ENCODE results near the gene AHSA1.

AHSA1 gene

GRCh38 chr14:77489041-77489440 lies 31.1 kb downstream of the AHSA1 start:
- H3K4me3 ChIP-seq (ENCODE audit: insufficient read depth, low read depth, low read length) = no peak overlapping the region
- no peaks in the 10 kb centered on the region for H3K4me1 ChIP-seq (ENCODE audit: control insufficient read depth, insufficient read depth, low read length)
- no peaks in the 10 kb centered on the region for H3K36me3 ChIP-seq (ENCODE audit: control insufficient read depth, insufficient read depth, low read length)
- no peak overlapping the region for H3K27ac ChIP-seq (ENCODE audit: insufficient read depth, low read depth, low read length, poor library complexity, severe bottlenecking)
- 91 to 92% methylated on average over 6 of the region's 6 CpGs for WGBS, 2 experiments
- H3K27me3 ChIP-seq (ENCODE audit: control insufficient read depth, insufficient read depth, low read length, poor library complexity, severe bottlenecking) = no peaks in the 10 kb centered on the region
- no peaks in the 10 kb centered on the region for H3K9me3 ChIP-seq (ENCODE audit: control insufficient read depth, low read length)

DNA sequence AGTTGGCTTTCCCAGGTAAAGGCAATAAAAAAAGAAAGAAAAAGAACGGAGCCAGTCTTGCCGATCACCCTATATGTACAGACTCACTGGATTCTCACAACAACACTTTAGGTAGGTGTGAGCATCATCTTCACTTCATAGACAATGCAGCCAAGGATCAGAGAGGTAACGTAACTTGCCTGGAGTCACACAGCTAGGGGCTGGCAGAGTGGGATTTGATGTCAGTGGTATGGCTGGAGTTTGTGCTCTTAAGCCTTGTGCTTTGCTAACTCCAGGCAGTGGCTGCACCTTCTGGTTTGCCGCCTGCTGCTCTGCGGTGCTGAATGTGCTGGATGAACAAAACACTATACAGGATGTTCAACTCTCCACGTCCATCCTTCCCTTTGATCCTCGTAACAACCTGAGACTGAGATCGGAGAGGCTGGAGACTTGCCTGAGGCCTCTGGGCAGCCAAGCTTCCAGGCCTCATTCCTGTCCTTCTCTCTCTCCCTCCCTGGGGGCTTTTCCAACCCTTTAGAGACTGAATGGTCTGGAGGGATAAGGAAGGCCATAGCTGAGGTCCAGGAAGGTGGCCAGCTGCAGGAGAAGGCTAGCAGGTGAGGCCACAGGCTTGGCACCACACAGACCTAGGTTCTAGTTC lies 32.6 kb downstream of the AHSA1 start:
- WGBS, 2 experiments = 90% methylated on average over 8 of the region's 8 CpGs
- no peaks in the 10 kb centered on the region for H3K36me3 ChIP-seq (ENCODE audit: control insufficient read depth, insufficient read depth, low read length)
- H3K27me3 ChIP-seq (ENCODE audit: control insufficient read depth, insufficient read depth, low read length, poor library complexity, severe bottlenecking) = no peaks in the 10 kb centered on the region
- H3K9me3 ChIP-seq (ENCODE audit: control insufficient read depth, low read length) = no peaks in the 10 kb centered on the region
- H3K4me3 ChIP-seq (ENCODE audit: insufficient read depth, low read depth, low read length) = no peak overlapping the region
- no peaks in the 10 kb centered on the region for H3K4me1 ChIP-seq (ENCODE audit: control insufficient read depth, insufficient read depth, low read length)
- no peak overlapping the region for H3K27ac ChIP-seq (ENCODE audit: insufficient read depth, low read depth, low read length, poor library complexity, severe bottlenecking)

DNA sequence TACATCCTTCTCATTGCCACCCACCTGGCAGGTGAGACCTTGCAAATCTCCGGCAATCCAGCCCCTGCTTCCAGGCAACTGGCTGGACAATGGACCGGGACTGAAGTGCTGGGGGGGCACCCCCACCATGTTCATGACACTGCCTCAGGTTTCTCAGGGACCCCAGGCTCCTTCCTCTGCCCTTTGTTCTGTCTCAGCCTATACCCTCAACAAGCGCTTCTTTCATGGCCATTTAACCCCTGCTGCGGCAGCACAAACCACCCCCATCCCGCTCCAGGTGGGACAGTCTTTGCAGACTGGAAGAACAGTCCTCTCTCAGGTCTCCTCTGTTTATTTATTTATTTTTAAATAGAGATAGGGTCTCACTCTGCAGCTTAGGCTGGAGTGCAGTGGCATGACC lies 33.2 kb downstream of the AHSA1 start:
- Histone ChIP-seq H3K36me3 (ENCODE audit: control insufficient read depth, insufficient read depth, low read length) (no peaks in the 10 kb centered on the region), H3K27me3 (ENCODE audit: control insufficient read depth, insufficient read depth, low read length, poor library complexity, severe bottlenecking) (no peaks in the 10 kb centered on the region), H3K4me1 (ENCODE audit: control insufficient read depth, insufficient read depth, low read length) (no peaks in the 10 kb centered on the region), H3K4me3 (ENCODE audit: insufficient read depth, low read depth, low read length) (no peak overlapping the region), H3K9me3 (ENCODE audit: control insufficient read depth, low read length) (no peaks in the 10 kb centered on the region), H3K27ac (ENCODE audit: insufficient read depth, low read depth, low read length, poor library complexity, severe bottlenecking) (no peak overlapping the region)
- WGBS, 2 experiments = 79 to 89% methylated on average over 5 of the region's 5 CpGs

DNA sequence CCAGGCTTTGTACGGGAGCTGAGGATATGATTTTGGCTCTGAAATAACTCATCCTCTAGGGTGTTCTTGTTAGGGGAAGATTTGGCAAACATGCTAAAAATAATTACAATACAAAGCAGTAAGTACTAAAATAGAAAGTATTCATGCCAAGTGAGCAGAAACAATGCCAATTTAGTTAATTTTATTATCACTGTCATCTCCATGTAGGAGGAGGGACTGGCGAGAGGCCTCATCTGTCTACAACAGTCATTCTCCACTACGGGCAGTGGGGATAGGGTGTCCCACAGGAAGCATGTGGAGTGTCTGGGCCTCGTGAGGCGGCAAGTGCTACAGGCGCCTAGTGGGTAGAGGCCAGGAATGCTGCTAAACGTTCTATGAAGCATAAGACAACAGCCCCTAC lies 37.4 kb downstream of the AHSA1 start:
- peaks cover 4% of the 10 kb centered on the region for H3K4me1 ChIP-seq (ENCODE audit: control insufficient read depth, insufficient read depth, low read length)
- H3K9me3 ChIP-seq (ENCODE audit: control insufficient read depth, low read length) = no peaks in the 10 kb centered on the region
- H3K36me3 ChIP-seq (ENCODE audit: control insufficient read depth, insufficient read depth, low read length) = no peaks in the 10 kb centered on the region
- peaks cover 37% of the 10 kb centered on the region for H3K27me3 ChIP-seq (ENCODE audit: control insufficient read depth, insufficient read depth, low read length, poor library complexity, severe bottlenecking)
- no peak overlapping the region for H3K4me3 ChIP-seq (ENCODE audit: insufficient read depth, low read depth, low read length)
- 91 to 96% methylated on average over 7 of the region's 7 CpGs for WGBS, 2 experiments
- no peak overlapping the region for H3K27ac ChIP-seq (ENCODE audit: insufficient read depth, low read depth, low read length, poor library complexity, severe bottlenecking)

DNA sequence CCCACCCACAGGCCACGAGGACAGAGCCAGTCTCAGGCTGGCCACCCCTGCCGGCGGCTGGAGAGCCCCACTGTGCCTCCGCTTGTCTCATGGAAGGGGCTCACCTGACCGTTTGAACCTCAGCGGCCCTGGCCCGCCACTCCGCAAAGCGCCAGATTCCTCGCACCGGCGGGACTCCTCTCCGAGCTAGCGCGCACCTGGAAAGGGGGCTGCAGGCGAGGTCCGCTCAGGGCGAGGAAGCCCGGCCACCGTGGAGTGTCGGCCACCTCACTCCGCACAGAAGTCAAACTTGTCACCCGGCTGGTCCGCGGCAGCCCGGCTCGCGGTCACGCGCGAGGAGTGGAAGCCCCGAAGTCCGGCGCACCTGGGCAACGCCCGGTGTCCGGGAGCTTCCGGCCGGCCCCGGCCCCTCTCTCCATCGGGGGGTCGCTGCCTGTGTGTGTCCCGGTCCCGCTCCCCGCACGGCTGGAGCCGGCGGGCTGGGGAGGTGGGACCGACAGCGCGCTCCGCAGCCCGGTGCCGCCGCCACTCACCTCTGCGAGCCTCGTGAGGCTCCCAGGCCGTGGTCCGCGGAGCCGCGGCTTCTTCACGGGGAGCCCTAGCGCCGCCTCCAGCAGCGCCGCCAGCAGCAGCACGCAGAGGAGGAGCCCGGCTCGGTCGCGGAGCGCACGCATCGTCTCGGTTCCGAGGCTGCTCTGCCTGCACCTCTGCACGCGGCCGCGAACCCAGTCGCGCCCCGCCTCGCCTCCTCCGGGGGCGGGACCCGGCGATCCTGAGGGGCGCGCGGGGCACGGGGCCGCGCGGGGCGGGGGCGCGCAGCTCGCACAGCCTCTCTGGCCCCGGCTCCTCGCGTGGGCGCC lies 40.5 kb downstream of the AHSA1 start, which contains the start of gene ISM2:
Gene ISM2, minus strand, starts transcription at position 697 of the 860 bp plus-strand sequence. Its CDS starts 23 bp downstream, at position 674.
- Histone ChIP-seq H3K4me1 (ENCODE audit: control insufficient read depth, insufficient read depth, low read length) (peaks cover 4% of the 10 kb centered on the region), H3K4me3 (ENCODE audit: insufficient read depth, low read depth, low read length) (peak within 1 kb of the TSS; percentile 51), H3K36me3 (ENCODE audit: control insufficient read depth, insufficient read depth, low read length) (no peaks in the 10 kb centered on the region), H3K27me3 (ENCODE audit: control insufficient read depth, insufficient read depth, low read length, poor library complexity, severe bottlenecking) (peaks cover 43% of the 10 kb centered on the region), H3K27ac (ENCODE audit: insufficient read depth, low read depth, low read length, poor library complexity, severe bottlenecking) (no peak within 1 kb of the TSS), H3K9me3 (ENCODE audit: control insufficient read depth, low read length) (peaks cover 2% of the 10 kb centered on the region)
- WGBS, 2 experiments = 2 to 3% methylated on average over 104 of the region's 104 CpGs

- peaks cover 4% of the 10 kb centered on the region for H3K4me1 ChIP-seq (ENCODE audit: control insufficient read depth, insufficient read depth, low read length)
- 7 to 8% methylated on average over 53 of the region's 53 CpGs for WGBS, 2 experiments
- H3K4me3 ChIP-seq (ENCODE audit: insufficient read depth, low read depth, low read length) = peak overlapping the region; percentile 51
- H3K27me3 ChIP-seq (ENCODE audit: control insufficient read depth, insufficient read depth, low read length, poor library complexity, severe bottlenecking) = peaks cover 43% of the 10 kb centered on the region
- no peaks in the 10 kb centered on the region for H3K36me3 ChIP-seq (ENCODE audit: control insufficient read depth, insufficient read depth, low read length)
- H3K27ac ChIP-seq (ENCODE audit: insufficient read depth, low read depth, low read length, poor library complexity, severe bottlenecking) = no peak overlapping the region
- peaks cover 2% of the 10 kb centered on the region for H3K9me3 ChIP-seq (ENCODE audit: control insufficient read depth, low read length)
Measured at GRCh38 chr14:77498984-77499527, 41.2 kb downstream of the AHSA1 start.

DNA sequence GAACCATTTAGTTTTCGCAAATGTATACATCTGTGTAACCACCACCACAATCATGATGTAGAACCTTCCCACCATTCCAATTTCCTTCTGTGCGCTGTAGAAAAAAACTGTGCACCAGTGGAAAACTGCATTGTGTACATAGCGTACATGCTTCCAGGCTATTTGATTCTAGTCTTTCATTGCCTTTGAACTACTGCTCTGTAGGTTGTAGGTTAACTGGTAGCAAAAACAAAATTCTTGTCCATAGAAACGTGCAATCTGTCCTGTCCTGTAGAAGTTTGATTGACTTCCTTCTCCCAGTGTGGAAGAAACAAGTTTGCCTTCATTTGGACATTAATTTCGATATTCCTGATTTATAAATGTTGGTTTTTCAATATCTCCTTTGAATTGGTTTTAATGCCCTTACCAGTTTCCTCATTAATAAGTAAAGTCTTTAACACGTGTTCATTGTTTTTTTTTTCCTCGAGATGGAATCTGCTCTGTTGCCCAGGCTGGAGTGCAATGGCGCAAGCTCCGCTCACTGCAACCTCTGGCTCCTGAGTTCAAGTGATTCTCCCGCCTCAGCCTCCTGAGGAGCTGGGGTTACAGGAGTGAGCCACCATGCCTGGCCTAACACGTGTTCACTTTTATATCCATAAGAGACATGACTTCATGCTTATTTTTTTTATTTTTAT lies 44.4 kb downstream of the AHSA1 start:
- Histone ChIP-seq H3K4me3 (ENCODE audit: insufficient read depth, low read depth, low read length) (no peak overlapping the region), H3K36me3 (ENCODE audit: control insufficient read depth, insufficient read depth, low read length) (no peaks in the 10 kb centered on the region), H3K27ac (ENCODE audit: insufficient read depth, low read depth, low read length, poor library complexity, severe bottlenecking) (no peak overlapping the region), H3K4me1 (ENCODE audit: control insufficient read depth, insufficient read depth, low read length) (peaks cover 4% of the 10 kb centered on the region), H3K9me3 (ENCODE audit: control insufficient read depth, low read length) (peaks cover 2% of the 10 kb centered on the region), H3K27me3 (ENCODE audit: control insufficient read depth, insufficient read depth, low read length, poor library complexity, severe bottlenecking) (peaks cover 37% of the 10 kb centered on the region)
- WGBS, 2 experiments = 85 to 92% methylated on average over 10 to 11 of the region's 11 CpGs

DNA sequence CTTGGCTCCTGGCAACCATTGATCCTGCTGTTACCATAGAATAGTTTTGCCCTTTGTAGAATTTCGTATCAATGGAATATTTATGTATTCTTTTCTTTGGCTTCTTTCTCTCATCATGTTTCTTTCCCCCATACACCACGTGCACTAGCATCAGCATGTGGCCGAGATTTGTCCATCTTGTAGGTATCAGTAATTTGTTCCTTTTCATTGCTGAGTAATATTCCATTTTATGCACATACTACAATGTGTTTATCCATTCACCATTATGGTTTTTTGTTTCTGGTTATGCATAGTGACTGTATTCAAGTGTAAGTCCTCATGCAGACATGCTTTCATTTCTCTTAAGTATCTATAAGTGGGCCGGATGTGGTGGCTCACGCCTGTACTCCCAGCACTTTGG lies 45.2 kb downstream of the AHSA1 start:
- WGBS, 2 experiments = 91 to 99% methylated on average over 5 of the region's 5 CpGs
- Histone ChIP-seq H3K27ac (ENCODE audit: insufficient read depth, low read depth, low read length, poor library complexity, severe bottlenecking) (no peak overlapping the region), H3K27me3 (ENCODE audit: control insufficient read depth, insufficient read depth, low read length, poor library complexity, severe bottlenecking) (peaks cover 28% of the 10 kb centered on the region), H3K9me3 (ENCODE audit: control insufficient read depth, low read length) (peaks cover 2% of the 10 kb centered on the region), H3K4me1 (ENCODE audit: control insufficient read depth, insufficient read depth, low read length) (peaks cover 3% of the 10 kb centered on the region), H3K36me3 (ENCODE audit: control insufficient read depth, insufficient read depth, low read length) (no peaks in the 10 kb centered on the region), H3K4me3 (ENCODE audit: insufficient read depth, low read depth, low read length) (no peak overlapping the region)

DNA sequence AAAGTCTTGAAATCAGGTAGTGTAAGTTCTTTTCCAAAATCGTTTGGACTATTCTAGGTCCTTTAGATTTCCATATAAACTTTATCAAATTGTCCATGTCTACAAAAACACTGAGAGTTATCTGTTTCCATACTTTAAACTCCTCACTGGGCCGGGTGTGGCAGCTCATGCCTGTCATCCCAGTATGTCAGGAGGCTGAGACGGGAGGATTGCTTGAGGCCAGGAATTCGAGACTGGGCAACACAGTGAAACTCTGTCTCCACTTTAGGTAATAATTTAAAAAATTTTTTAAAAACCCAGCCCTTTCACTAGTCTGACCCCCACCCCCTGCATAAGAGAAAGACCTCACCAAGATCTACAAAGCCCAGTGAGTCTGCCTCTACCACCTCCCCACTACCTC lies 47.1 kb downstream of the AHSA1 start:
- H3K4me3 ChIP-seq (ENCODE audit: insufficient read depth, low read depth, low read length) = no peak overlapping the region
- H3K27ac ChIP-seq (ENCODE audit: insufficient read depth, low read depth, low read length, poor library complexity, severe bottlenecking) = no peak overlapping the region
- no peaks in the 10 kb centered on the region for H3K36me3 ChIP-seq (ENCODE audit: control insufficient read depth, insufficient read depth, low read length)
- H3K27me3 ChIP-seq (ENCODE audit: control insufficient read depth, insufficient read depth, low read length, poor library complexity, severe bottlenecking) = peaks cover 9% of the 10 kb centered on the region
- H3K9me3 ChIP-seq (ENCODE audit: control insufficient read depth, low read length) = peaks cover 2% of the 10 kb centered on the region
- no peaks in the 10 kb centered on the region for H3K4me1 ChIP-seq (ENCODE audit: control insufficient read depth, insufficient read depth, low read length)
- 83 to 85% methylated on average over 4 of the region's 4 CpGs for WGBS, 2 experiments

GRCh38 chr14:77507762-77508161 lies 49.9 kb downstream of the AHSA1 start:
- Histone ChIP-seq H3K36me3 (ENCODE audit: control insufficient read depth, insufficient read depth, low read length) (no peaks in the 10 kb centered on the region), H3K4me3 (ENCODE audit: insufficient read depth, low read depth, low read length) (no peak overlapping the region), H3K4me1 (ENCODE audit: control insufficient read depth, insufficient read depth, low read length) (no peaks in the 10 kb centered on the region), H3K27me3 (ENCODE audit: control insufficient read depth, insufficient read depth, low read length, poor library complexity, severe bottlenecking) (no peaks in the 10 kb centered on the region), H3K27ac (ENCODE audit: insufficient read depth, low read depth, low read length, poor library complexity, severe bottlenecking) (no peak overlapping the region), H3K9me3 (ENCODE audit: control insufficient read depth, low read length) (peaks cover 2% of the 10 kb centered on the region)
- 87 to 95% methylated on average over 3 of the region's 3 CpGs for WGBS, 2 experiments
